H1 (cell line): ENCODE measurements around the gene C5orf34. TPM values are rescaled to one million over a fixed set of nuclear protein-coding genes. Genes with fewer than 3 reads are reported as not detected.
A peak's percentile ranks its signal among the peaks of the same experiment; 100 is the strongest.

ENCODE experiments used
- CTCF ChIA-PET: fragments of 300-600 bp; sonication (Branson Sonifier 250); formaldehyde crosslinking; loops from one replicate; lab custom pipeline; 2021; ENCODE audit not compliant: partially characterized antibody; lab: Charles Lee
- POLR2A ChIA-PET: fragments of 300-600 bp; sonication (Branson Sonifier 250); formaldehyde crosslinking; loops from one replicate; lab custom pipeline; 2021; ENCODE audit warnings: inconsistent platforms; ENCODE audit not compliant: partially characterized antibody; lab: Charles Lee
- DNase-seq, 2 experiments: peaks; one replicate each; pipeline versions ENCODE4 v3.0.0 to v3.0.0-alpha.2; 2010 to 2022; ENCODE audit warnings: low spot score in 2 of 2, low read depth in 1 of 2, mixed read lengths in 1 of 2
- FAIRE-seq: peaks from 2 replicates; lab custom pipeline; 2011; peaks lifted over from hg19 to GRCh38; lab: Jason Lieb, UNC
- H2AFZ ChIP-seq: 2 replicates; pipeline ENCODE4 v1.8.1; 2012; ENCODE audit warnings: low read length, inconsistent platforms
- H2AK5ac ChIP-seq: 2 replicates; pipeline ENCODE4 v1.6.1; 2013; ENCODE audit warnings: low read depth, low read length
- H2BK120ac ChIP-seq: replicated peaks from 2 replicates; pipeline ENCODE3; 2013; ENCODE audit warnings: low read depth, low read length, inconsistent platforms
- H2BK12ac ChIP-seq: 2 replicates; pipeline ENCODE4 v1.6.1; 2013; ENCODE audit warnings: low read depth, low read length
- H2BK15ac ChIP-seq: 2 replicates; pipeline ENCODE4 v1.6.1; 2013; ENCODE audit warnings: low read length
- H2BK20ac ChIP-seq: 2 replicates; pipeline ENCODE4 v1.6.1; 2013; ENCODE audit warnings: low read length
- H2BK5ac ChIP-seq: 2 replicates; pipeline ENCODE4 v1.6.1; 2013; ENCODE audit warnings: low read depth, low read length
- H3K14ac ChIP-seq: 2 replicates; pipeline ENCODE4 v1.6.1; 2013; ENCODE audit warnings: inconsistent platforms; ENCODE audit not compliant: insufficient read length
- H3K18ac ChIP-seq: 2 replicates; pipeline ENCODE4 v1.6.1; 2013; ENCODE audit warnings: low read length; ENCODE audit errors: extremely low read depth
- H3K23ac ChIP-seq: 2 replicates; pipeline ENCODE4 v1.6.1; 2013; ENCODE audit warnings: inconsistent platforms; ENCODE audit not compliant: insufficient read length
- H3K23me2 ChIP-seq: 2 replicates; pipeline ENCODE4 v1.6.1; 2013; ENCODE audit warnings: low read depth, low read length
- H3K27ac ChIP-seq: 2 replicates; pipeline ENCODE4 v1.6.1; 2011; ENCODE audit warnings: low read depth, low read length, inconsistent platforms
- H3K27me3 ChIP-seq, 4 experiments: replicated peaks in 1 of 4; 1 replicate in 1 of 4; 2 replicates in 3 of 4; pipeline versions ENCODE4 v1.6.1 to v1.8.1; 2011 to 2013; ENCODE audit warnings: low read length in 3 of 4, mild to moderate bottlenecking in 3 of 4, inconsistent platforms in 2 of 4, mixed read lengths in 2 of 4, moderate library complexity in 1 of 4; ENCODE audit not compliant: control insufficient read depth in 3 of 4, insufficient read depth in 3 of 4; ENCODE audit errors: extremely low read depth in 1 of 4
- H3K36me3 ChIP-seq, 4 experiments: 2 replicates each; pipeline versions ENCODE4 v1.6.1 to v1.8.1; 2011 to 2013; ENCODE audit warnings: mild to moderate bottlenecking in 4 of 4, low read length in 3 of 4, moderate library complexity in 2 of 4, control low read depth in 1 of 4, inconsistent platforms in 1 of 4; ENCODE audit not compliant: insufficient read depth in 4 of 4, control insufficient read depth in 2 of 4
- H3K4ac ChIP-seq: replicated peaks from 2 replicates; pipeline ENCODE3; 2013; ENCODE audit warnings: low read length, low read depth, mixed read lengths, inconsistent platforms; ENCODE audit not compliant: insufficient read length
- H3K4me1 ChIP-seq, 4 experiments: replicated peaks in 1 of 4; 1 replicate in 1 of 4; 2 replicates in 3 of 4; pipeline versions ENCODE4 v1.6.1 to v1.8.1; 2011 to 2013; ENCODE audit warnings: low read length in 3 of 4, inconsistent platforms in 2 of 4, mixed read lengths in 1 of 4; ENCODE audit not compliant: insufficient read depth in 4 of 4, control insufficient read depth in 3 of 4
- H3K4me2 ChIP-seq, 2 experiments: 2 replicates each; pipeline versions ENCODE4 v1.6.1 to v1.8.1; 2011 to 2013; ENCODE audit warnings: low read depth in 2 of 2, low read length in 2 of 2, control low read depth in 1 of 2, inconsistent platforms in 1 of 2, mild to moderate bottlenecking in 1 of 2; ENCODE audit not compliant: insufficient read depth in 1 of 2
- H3K4me3 ChIP-seq, 4 experiments: fragments of 200-600, 300-600 bp in 1 of 4; sonication (generic), shearing (Covaris generic), sonication (Bioruptor Twin) in 1 of 4; 2 replicates each; pipeline versions ENCODE4 v1.5.1 to v1.8.1; 2011 to 2016; ENCODE audit warnings: low read length in 4 of 4, low read depth in 3 of 4, control low read depth in 2 of 4, inconsistent platforms in 2 of 4, mild to moderate bottlenecking in 2 of 4, mixed read lengths in 1 of 4, moderate library complexity in 1 of 4; ENCODE audit not compliant: insufficient read depth in 2 of 4; ENCODE audit errors: extremely low read depth in 1 of 4
- H3K56ac ChIP-seq: replicated peaks from 2 replicates; pipeline ENCODE3; 2013; ENCODE audit warnings: low read depth, mild to moderate bottlenecking, mixed read lengths, low read length, inconsistent platforms; ENCODE audit not compliant: insufficient read length
- H3K79me1 ChIP-seq: 2 replicates; pipeline ENCODE4 v1.6.1; 2013; ENCODE audit warnings: low read depth, low read length, control low read depth
- H3K79me2 ChIP-seq, 2 experiments: 2 replicates each; pipeline versions ENCODE4 v1.6.1 to v1.8.1; 2012 to 2013; ENCODE audit warnings: low read length in 2 of 2, mild to moderate bottlenecking in 2 of 2, inconsistent platforms in 1 of 2; ENCODE audit not compliant: insufficient read depth in 2 of 2, control insufficient read depth in 1 of 2
- H3K9ac ChIP-seq, 4 experiments: replicated peaks in 1 of 4; 1 replicate in 1 of 4; 2 replicates in 3 of 4; pipeline versions ENCODE4 v1.6.1 to v1.8.1; 2011 to 2013; ENCODE audit warnings: low read depth in 3 of 4, low read length in 3 of 4, control low read depth in 2 of 4, mild to moderate bottlenecking in 2 of 4, moderate library complexity in 2 of 4, inconsistent platforms in 1 of 4; ENCODE audit errors: extremely low read depth in 1 of 4
- H3K9me3 ChIP-seq, 2 experiments: 2 replicates each; pipeline versions ENCODE4 v1.6.1 to v1.8.1; 2012 to 2013; ENCODE audit warnings: mild to moderate bottlenecking in 2 of 2, moderate library complexity in 2 of 2, control low read depth in 1 of 2, inconsistent platforms in 1 of 2, low read depth in 1 of 2, low read length in 1 of 2, mixed read lengths in 1 of 2; ENCODE audit not compliant: insufficient read depth in 2 of 2
- H4K20me1 ChIP-seq, 2 experiments: replicated peaks in 1 of 2; 2 replicates each; pipeline versions ENCODE3 to v1.8.1; 2011 to 2013; ENCODE audit warnings: inconsistent platforms in 2 of 2, low read length in 2 of 2, mild to moderate bottlenecking in 1 of 2; ENCODE audit not compliant: insufficient read depth in 2 of 2, control insufficient read depth in 1 of 2
- H4K5ac ChIP-seq: 2 replicates; pipeline ENCODE4 v1.6.1; 2013; ENCODE audit warnings: low read length, low read depth, mixed read lengths, inconsistent platforms; ENCODE audit not compliant: insufficient read length
- H4K8ac ChIP-seq: 2 replicates; pipeline ENCODE4 v1.8.0; 2013; ENCODE audit warnings: mild to moderate bottlenecking, moderate library complexity, low read length, inconsistent platforms; ENCODE audit not compliant: insufficient read depth; ENCODE audit errors: extremely low read depth
- H4K91ac ChIP-seq: replicated peaks from 2 replicates; pipeline ENCODE3; 2013; ENCODE audit warnings: low read length, mixed read lengths, inconsistent platforms; ENCODE audit not compliant: insufficient read length
- BCL11A ChIP-seq, 2 experiments: IDR thresholded peaks; one replicate each; pipeline ENCODE4 v1.6.1; 2011; ENCODE audit warnings: low read depth in 2 of 2, low read length in 2 of 2, mild to moderate bottlenecking in 2 of 2
- CTBP2 ChIP-seq: IDR thresholded peaks from 2 replicates; pipeline ENCODE4 v1.7.0; 2011; ENCODE audit warnings: borderline replicate concordance, mild to moderate bottlenecking, moderate library complexity, mixed read lengths, low read length; ENCODE audit not compliant: insufficient read depth, insufficient read length
- SIX5 ChIP-seq: IDR thresholded peaks from 2 replicates; pipeline ENCODE4 v1.6.1; 2011; ENCODE audit warnings: mild to moderate bottlenecking, low read depth, low read length
- WGBS, 2 experiments: shearing (Covaris generic) in 1 of 2; methylation state at CpG; one replicate each; pipeline versions ENCODE4 v1.1.6 to v1.1.7; 2013 to 2015; ENCODE audit warnings: low lambda C conversion rate in 2 of 2, mixed read lengths in 2 of 2, inconsistent platforms in 1 of 2, low coverage in 1 of 2, missing lambda C conversion rate in 1 of 2; ENCODE audit not compliant: insufficient replicate concordance in 2 of 2, insufficient coverage in 1 of 2, insufficient read length in 1 of 2; ENCODE audit errors: extremely low coverage in 1 of 2, missing lambda C conversion rate in 1 of 2; 5-methylcytosine and 5-hydroxymethylcytosine counted together
- polyA plus RNA-seq, 7 experiments: library from polyadenylated mRNA; depleted of rRNA in 3 of 7; stranded (reverse) in 5 of 7; unstranded in 2 of 7; fragments of >200 nt in 5 of 7; fragments of 200-250 nt in 2 of 7; gene quantifications; 1 replicate in 5 of 7; 2 replicates in 1 of 7; 4 replicates in 1 of 7; pipeline versions ENCODE4 v1.2.1 to v1.2.3, GENCODE V29; 2011 to 2013; ENCODE audit warnings: missing spikeins in 2 of 7, mixed read lengths in 2 of 7
- total RNA-seq: library from RNA; stranded (reverse); fragmentation: NEBNext Ultra II Directional; extraction: Animal tissue kit (Norgen Biotek cat#: 25700); gene quantifications from 2 replicates; pipeline ENCODE4 v1.2.1, GENCODE V29; 2021

The C5orf34 gene
- total and polyA plus RNA-seq, 2 of the 8 experiments (the other 6 are each of a cell fraction or from before 2014, with no cell fraction given), result 6.8 to 8.6 TPM

GRCh38 chr5:43482490-43483297 lies 32.3 kb downstream of the C5orf34 start:
- POLR2A ChIA-PET, result interaction anchor here (0.6 to 2.4 kb wide), 6 partner anchors 13 to 507 kb away, joined by 3 to 23 read pairs (median 4); partner anchors contain the start of genes C5orf34 and ZNF131
- FAIRE-seq, result no peak
- H2AFZ ChIP-seq, result peak overlapping the region; percentile 16; the same call in 1 of the 2 replicates

More at GRCh38 chr5:43482490-43483297, 32.3 kb downstream of the C5orf34 start:
- H3K27ac ChIP-seq, result 0 out of 2 replicates have a peak overlapping the region, but pooled peaks have one; percentile 92
- no peaks in the 10 kb centered on the region for H3K9me3 ChIP-seq
- peak overlapping the region; percentile 37 for H3K4ac ChIP-seq
- no peak overlapping the region for H3K18ac ChIP-seq
- DNase-seq, result no peak
- peak overlapping the region; percentile 81 for H4K5ac ChIP-seq
- H3K36me3 ChIP-seq, result peaks cover 0 to under 1% (median 0%) of the 10 kb centered on the region in 4 experiments; a peak in 1 of 8 replicates
- CTCF ChIA-PET, result no interaction called here
- H4K20me1 ChIP-seq, result no peaks in the 10 kb centered on the region
- H4K8ac ChIP-seq, result no peak overlapping the region
- H3K23ac ChIP-seq, result no peak overlapping the region
- H2BK5ac ChIP-seq, result no peak overlapping the region
- H3K56ac ChIP-seq, result no peak overlapping the region
- no peaks in the 10 kb centered on the region; a peak in 2 of 7 replicates for H3K4me1 ChIP-seq
- no peak overlapping the region for H2BK12ac ChIP-seq
- peaks cover 0 to 9% of the 10 kb centered on the region in 2 experiments; a peak in 2 of 4 replicates for H3K79me2 ChIP-seq
- H3K14ac ChIP-seq, result no peak overlapping the region
- TF ChIP-seq CTBP2 (no peak), SIX5 (no peak), BCL11A (IDR thresholded peaks at IDR 0.05; ENCODE audit: low read depth in 2 of 2, low read length in 2 of 2) (no peak)
- no peaks in the 10 kb centered on the region for H3K27me3 ChIP-seq
- H3K4me3 ChIP-seq, result peak overlapping the region; percentile 68 to 91 (median 89)
- WGBS, 2 experiments, result 61% methylated on average over 6 of the region's 6 CpGs; no CpG with 5 or more reads in 1 of the 2 experiments
- H3K79me1 ChIP-seq, result no peaks in the 10 kb centered on the region
- H3K23me2 ChIP-seq, result no peaks in the 10 kb centered on the region; the same call in 1 of the 2 replicates
- H3K4me2 ChIP-seq, result peak overlapping the region; percentile 28 to 84
- H2BK15ac ChIP-seq, result no peak overlapping the region
- H2AK5ac ChIP-seq, result no peak overlapping the region
- no peak overlapping the region for H2BK120ac ChIP-seq
- H4K91ac ChIP-seq, result no peak overlapping the region
- no peak overlapping the region for H2BK20ac ChIP-seq
- H3K9ac ChIP-seq, result peak overlapping the region in 3 of 4 experiments; percentile 63 to 92 (median 87); a peak in 5 of 7 replicates
